Posterior cingulate gyrus (tissue), 11 donors: ENCODE results near the gene FAM184A.

Experiments
- DNase-seq, 10 donors: peaks; one replicate each; pipeline versions ENCODE4 v3.0.0 to v3.0.0-alpha.2; 2020 to 2021; ENCODE audit warnings: mixed read lengths in 3 of 10
- intact Hi-C: fragments of 100-400 bp; cut with DNase I; formaldehyde crosslinking; loops from one replicate; pipeline ENCODE4 v1.15.1; 2023

FAM184A gene

DNA sequence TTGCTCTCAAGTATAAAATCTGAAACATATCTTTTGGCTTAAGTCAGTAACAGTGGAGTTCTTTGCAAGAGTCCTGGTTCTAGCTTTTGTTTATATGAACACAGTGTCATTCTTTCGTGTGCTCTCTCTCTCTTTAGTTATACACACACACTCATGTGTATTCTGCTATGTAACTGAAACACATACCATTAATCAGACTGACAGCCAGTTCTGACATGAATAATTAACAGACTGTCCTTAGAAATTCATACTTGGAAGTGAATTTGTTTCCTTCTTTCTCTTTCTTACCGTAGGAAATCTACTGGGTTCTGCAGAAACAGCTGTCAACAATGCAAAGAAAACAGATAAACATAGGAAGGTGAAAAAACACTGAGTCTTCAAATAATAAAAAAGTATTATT is 146.0 kb downstream of the FAM184A start:
- no peak for DNase-seq

DNA sequence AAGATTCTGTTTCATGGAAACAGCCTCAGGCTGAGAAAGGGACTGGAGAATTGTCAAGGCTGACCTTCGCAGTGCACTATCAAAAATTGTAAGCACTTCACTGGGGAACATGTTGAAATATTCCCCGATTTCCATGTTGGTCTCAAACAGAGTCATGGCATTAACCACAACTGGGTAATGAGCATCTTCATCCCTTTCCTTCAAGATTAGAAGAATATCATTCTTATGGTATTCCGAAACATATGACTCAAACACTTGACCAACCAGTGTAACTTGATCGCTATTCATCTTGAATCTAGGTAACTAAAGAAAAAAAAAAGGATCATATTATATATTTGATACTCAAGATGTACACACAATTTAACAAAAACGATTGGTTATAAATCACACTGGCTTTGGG is 147.0 kb downstream of the FAM184A start:
- no peak for DNase-seq
- intact Hi-C loops: no loop called here

More for the DNA sequence above, 146.0 kb downstream of the FAM184A start:
- intact Hi-C loops: no loop called here

DNA sequence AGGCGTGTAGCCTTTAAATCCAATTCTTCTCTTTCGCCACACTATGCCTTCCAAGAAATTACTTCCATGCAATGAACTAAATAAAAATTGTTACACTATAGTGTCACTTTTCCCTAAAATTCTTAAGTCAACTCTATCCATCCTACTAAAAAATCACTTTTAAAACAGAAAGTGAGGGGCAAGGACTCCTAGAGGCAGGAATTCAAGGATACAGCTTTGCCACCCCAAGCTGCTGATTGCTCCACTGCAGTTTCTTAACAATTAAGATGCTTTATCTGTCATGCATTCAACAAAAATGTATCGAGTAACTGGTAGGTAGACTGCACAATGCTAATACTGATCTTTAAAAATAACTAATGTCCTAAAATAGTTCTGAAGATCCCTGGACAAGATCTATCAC is 147.8 kb downstream of the FAM184A start:
- DNase-seq: no peak
- intact Hi-C loops: no loop called here

DNA sequence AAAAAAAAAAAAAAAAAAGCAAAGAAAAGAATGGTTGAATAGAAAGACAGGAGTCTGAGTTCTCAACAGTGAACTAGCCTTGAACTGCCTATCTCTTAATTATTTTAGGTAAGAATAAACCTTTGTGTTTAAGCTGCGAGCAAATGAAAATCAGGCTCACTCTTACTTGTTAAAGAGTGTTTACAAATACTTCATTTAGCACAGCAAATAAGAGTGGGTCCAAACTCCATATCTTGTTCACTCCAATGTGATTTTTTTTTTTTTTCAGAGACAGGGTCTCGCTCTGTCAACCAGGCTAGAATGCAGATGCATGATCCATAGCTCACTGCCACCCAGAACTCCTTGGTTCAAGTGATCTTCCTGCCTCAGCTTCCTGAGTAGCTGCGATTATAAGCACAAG is 155.4 kb downstream of the FAM184A start:
- no peak for DNase-seq
- intact Hi-C loops: no loop called here

DNA sequence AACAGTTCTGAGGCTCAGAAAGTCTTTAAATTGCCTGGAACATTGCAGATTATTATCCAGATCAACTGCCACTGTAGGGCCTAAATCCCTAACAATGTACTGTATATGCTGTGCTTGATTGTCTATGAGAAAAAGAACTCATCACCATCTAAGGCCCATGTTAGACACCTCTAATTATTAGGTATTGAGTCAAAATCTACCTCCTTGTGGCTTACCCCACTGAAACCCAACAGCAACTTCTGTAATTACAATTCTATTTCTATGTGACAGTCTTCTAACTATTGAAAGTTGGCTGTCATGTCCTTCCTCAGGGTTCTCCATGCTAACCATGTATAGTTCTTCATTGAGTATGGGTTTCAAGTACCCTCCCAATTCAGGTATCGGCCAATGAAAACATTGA is 157.4 kb downstream of the FAM184A start:
- intact Hi-C loops: no loop called here
- no peak for DNase-seq

DNA sequence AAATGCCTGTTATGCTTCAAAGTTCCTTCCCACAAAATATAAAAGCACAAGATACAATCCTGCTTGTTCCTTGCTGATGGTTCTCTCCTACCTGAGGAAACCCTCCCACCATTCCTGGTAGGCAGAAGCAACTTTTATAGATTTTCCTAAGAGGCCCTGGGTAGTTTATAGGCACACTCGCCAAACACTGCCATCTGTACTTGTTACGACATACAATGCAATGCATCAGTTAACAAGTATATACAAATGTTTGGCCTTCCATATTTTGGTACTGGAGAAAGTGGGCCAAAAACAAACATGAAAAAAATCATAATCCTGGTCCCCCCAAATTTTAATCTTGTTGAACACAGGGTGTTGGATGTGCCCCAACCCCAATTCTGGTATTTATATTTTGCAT is 160.1 kb downstream of the FAM184A start:
- intact Hi-C loops: no loop called here
- DNase-seq: no peak

DNA sequence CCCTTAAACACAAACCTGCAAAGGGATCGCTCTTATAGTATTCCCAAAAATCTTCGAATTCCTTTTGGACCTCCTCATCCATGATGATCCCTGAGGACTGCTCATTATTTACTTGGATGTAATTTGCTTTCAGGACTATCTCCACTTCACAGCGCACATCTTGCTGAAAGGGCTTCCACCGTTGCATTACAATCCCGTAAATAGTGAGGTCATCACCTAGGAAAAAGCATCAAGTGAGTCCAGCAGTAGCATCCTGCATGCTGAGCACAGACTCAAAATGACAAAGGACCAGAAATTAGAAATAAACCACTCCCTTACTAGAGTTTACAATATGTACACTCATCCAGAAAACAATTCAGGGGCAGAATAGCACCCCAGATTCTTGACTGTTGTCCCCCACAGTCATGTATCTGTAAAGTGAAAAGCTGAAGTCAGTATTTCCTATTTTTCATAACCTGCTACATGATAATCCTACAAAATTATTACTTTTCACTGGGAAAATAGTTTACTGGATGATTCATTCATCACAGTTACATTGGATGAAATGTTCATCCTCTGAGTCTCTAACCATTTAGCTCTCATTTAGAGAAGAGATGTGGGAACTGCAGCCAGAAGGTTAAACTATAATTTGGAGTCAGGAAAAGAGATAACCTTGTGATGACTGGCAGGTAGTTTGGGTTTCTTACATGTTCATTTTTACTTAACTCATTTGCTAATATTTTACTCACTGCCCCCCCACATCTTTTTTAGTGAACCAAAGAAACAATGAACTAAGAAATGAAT is 160.7 kb downstream of the FAM184A start:
- intact Hi-C loops: no loop called here
- no peak for DNase-seq

DNA sequence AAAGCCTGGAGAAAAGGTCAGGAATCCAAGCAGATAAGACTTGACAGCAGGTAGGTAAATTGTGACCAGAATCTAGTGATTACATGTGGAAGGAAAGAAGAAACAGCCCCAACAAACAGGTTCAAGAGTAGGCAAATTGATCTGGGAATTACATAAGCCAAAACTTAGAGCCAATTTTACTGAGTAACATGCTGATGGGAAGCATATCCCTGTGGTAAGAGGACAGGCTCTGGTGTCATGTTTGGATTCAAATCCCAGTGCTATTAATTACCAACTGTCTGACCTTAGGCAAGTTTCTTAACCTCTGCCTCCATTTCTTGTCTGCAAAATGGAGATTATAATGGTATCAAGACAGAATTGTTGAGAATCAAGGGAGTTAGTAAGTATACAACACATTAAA is 163.9 kb downstream of the FAM184A start:
- no peak for DNase-seq
- intact Hi-C loops: no loop called here

DNA sequence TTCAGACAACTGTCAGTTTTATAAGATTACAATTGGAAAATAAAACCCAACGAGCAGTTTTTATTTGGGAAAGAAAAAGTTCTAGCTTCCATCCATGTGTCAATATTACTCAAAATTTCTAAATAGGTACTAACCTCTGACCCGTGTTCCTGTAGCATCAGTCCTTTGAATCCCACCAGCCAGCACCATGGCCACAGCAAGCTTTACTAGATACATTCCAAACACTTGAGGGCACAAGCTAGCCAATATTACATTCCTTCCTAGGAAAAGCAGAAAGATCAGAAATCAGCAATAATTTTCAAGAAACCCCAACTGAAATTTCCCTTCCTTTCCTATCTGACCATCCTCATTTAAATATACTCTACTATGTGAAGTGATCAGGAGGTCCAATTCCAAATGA is 165.3 kb downstream of the FAM184A start:
- DNase-seq: no peak
- intact Hi-C loops: no loop called here

DNA sequence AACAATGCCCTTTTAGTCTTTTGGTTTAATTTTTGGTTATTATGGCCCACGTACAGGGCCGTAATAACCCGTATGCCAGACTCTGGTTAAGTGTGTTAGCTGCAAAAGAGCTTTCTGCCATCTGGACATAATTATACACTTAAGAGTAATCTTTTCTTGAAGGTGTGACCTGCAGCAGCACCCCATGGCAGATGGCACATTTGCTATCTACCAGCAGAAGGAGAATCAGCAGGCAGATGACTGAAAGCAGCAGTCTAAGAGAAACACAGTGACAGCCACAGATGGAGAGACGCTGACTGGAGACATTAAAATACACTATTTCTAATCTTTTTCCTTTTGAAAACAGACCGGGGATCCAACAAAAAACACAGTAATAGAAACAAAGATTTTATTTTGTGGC is 165.8 kb downstream of the FAM184A start:
- no peak for DNase-seq
- intact Hi-C loops: no loop called here
